A549 (cell line): ENCODE data around the gene SHISAL1.

Source experiments
- BCL3 ChIP-seq: fragments of >200 bp; sonication (Bioruptor Twin); formaldehyde crosslinking; IDR thresholded peaks from 3 replicates; pipeline ENCODE4 v1.6.1; 2016
- CTCF ChIP-seq: fragments of >200 bp; sonication (Bioruptor Twin); formaldehyde crosslinking; IDR thresholded peaks from 3 replicates; pipeline ENCODE4 v1.5.1; 2016
- EP300 ChIP-seq, 2 experiments: fragments of >200 bp; sonication (Bioruptor Twin); formaldehyde crosslinking; IDR thresholded peaks; 2 replicates in 1 of 2; 3 replicates in 1 of 2; pipeline ENCODE4 v1.6.1; 2016 to 2017
- HMGXB4 ChIP-seq: fragments of 250-450 bp; sonication (Bioruptor Pico); IDR thresholded peaks from 2 replicates; pipeline ENCODE4 v1.5.0; 2021; ENCODE audit warnings: mild to moderate bottlenecking, moderate library complexity, borderline replicate concordance
- MAX ChIP-seq: IDR thresholded peaks from 2 replicates; pipeline ENCODE4 v1.6.1; 2012
- NR3C1 ChIP-seq: fragments of >200 bp; sonication (Bioruptor Twin); formaldehyde crosslinking; IDR thresholded peaks from 3 replicates; pipeline ENCODE4 v1.6.1; 2017
- PBX3 ChIP-seq: IDR thresholded peaks from 2 replicates; pipeline ENCODE4 v1.6.1; 2012
- RCOR1 ChIP-seq: fragments of 150-350 bp; IDR thresholded peaks from 2 replicates; pipeline ENCODE4 v1.6.1; 2014; ENCODE audit warnings: antibody characterized with exemption, low read length, low read depth
- REST ChIP-seq: fragments of 200-600 bp; sonication (generic); IDR thresholded peaks from 2 replicates; pipeline ENCODE4 v1.6.1; 2016; ENCODE audit warnings: antibody characterized with exemption, mild to moderate bottlenecking, moderate library complexity
- RNF2 ChIP-seq: fragments of 200-600 bp; sonication (generic); IDR thresholded peaks from 2 replicates; pipeline ENCODE4 v1.6.1; 2016; ENCODE audit warnings: low read depth, mild to moderate bottlenecking, antibody characterized with exemption, moderate library complexity, borderline replicate concordance

- TF ChIP-seq PBX3, result no peak
- TF ChIP-seq CTCF, result no peak
- TF ChIP-seq NR3C1, result no peak
- TF ChIP-seq EP300 (IDR thresholded peaks at IDR 0.05), result no peak
- no peak for TF ChIP-seq MAX
- TF ChIP-seq RNF2, result no peak
- TF ChIP-seq HMGXB4 (CRISPR knock-in tag), result no peak
- no peak for TF ChIP-seq BCL3
- no peak for TF ChIP-seq RCOR1
- TF ChIP-seq REST, result no peak
These were observed 47.5 kb upstream of the SHISAL1 start for GRCh38 chr22:44360306-44360667.
